Stimulated activated CD4-positive, alpha-beta T cell treated with anti-CD3 and anti-CD28 coated beads, Interleukin-12 subunit alpha, Interleukin-12 subunit beta, amount 100 ng/mL, for 48 hours (primary cell): ENCODE data around the gene KLHL3.
A peak's percentile ranks its signal among the peaks of the same experiment; 100 is the strongest.

Experiments used
- DNase-seq, 3 donors: peaks; one replicate each; pipeline ENCODE4 v3.0.0-alpha.2; 2020; ENCODE audit warnings: low read depth in 2 of 3, low spot score in 1 of 3

KLHL3 gene

GRCh38 chr5:137712139-137712667, 23.7 kb downstream of the KLHL3 start:
- DNase-seq, result no peak

GRCh38 chr5:137710086-137710485, 25.8 kb downstream of the KLHL3 start:
- DNase-seq, result no peak

GRCh38 chr5:137708796-137709559, 26.9 kb downstream of the KLHL3 start:
- DNase-seq, result no peak

- DNase-seq, result no peak
Observed at GRCh38 chr5:137708062-137708461, 27.8 kb downstream of the KLHL3 start.

GRCh38 chr5:137706841-137707240, 29.0 kb downstream of the KLHL3 start:
- no peak for DNase-seq

- no peak for DNase-seq
Observed at GRCh38 chr5:137705106-137705505, 30.8 kb downstream of the KLHL3 start.

GRCh38 chr5:137703565-137703964, 32.3 kb downstream of the KLHL3 start:
- DNase-seq, result no peak

- DNase-seq, result no peak
Observed at GRCh38 chr5:137700282-137700680, 35.6 kb downstream of the KLHL3 start.

- no peak for DNase-seq
Observed at GRCh38 chr5:137699336-137700281, 36.3 kb downstream of the KLHL3 start.

- DNase-seq, result peak; percentile 21 to 40 (median 21)
Observed at GRCh38 chr5:137696481-137696880, 39.4 kb downstream of the KLHL3 start.

GRCh38 chr5:137695651-137696428, 40.0 kb downstream of the KLHL3 start:
- DNase-seq, result no peak

- no peak for DNase-seq
Observed at GRCh38 chr5:137693951-137694721, 41.8 kb downstream of the KLHL3 start.

- no peak for DNase-seq
Observed at GRCh38 chr5:137693307-137693950, 42.5 kb downstream of the KLHL3 start.

GRCh38 chr5:137689306-137689705, 46.6 kb downstream of the KLHL3 start:
- DNase-seq, result no peak

GRCh38 chr5:137688210-137688840, 47.6 kb downstream of the KLHL3 start:
- DNase-seq, result no peak

GRCh38 chr5:137684761-137685160, 51.1 kb downstream of the KLHL3 start:
- DNase-seq, result no peak

GRCh38 chr5:137681191-137681590, 54.7 kb downstream of the KLHL3 start:
- no peak for DNase-seq

- DNase-seq, result no peak
Observed at GRCh38 chr5:137679910-137680309, 56.0 kb downstream of the KLHL3 start.

- DNase-seq, result no peak
Observed at GRCh38 chr5:137679195-137679594, 56.7 kb downstream of the KLHL3 start.
